Smooth muscle cell of the coronary artery (primary cell): ENCODE data around the gene NLRP8. TPM values are rescaled to one million over a fixed set of nuclear protein-coding genes. Genes with fewer than 3 reads are reported as not detected.

Source experiments
- total RNA-seq: library from RNA; depleted of rRNA; stranded (reverse); fragments of >200 nt; gene quantifications from 2 replicates; pipeline ENCODE4 v1.2.3, GENCODE V29; 2014; ENCODE audit warnings: low replicate concordance

NLRP8 gene
- not detected in 2 replicates for total RNA-seq

DNA sequence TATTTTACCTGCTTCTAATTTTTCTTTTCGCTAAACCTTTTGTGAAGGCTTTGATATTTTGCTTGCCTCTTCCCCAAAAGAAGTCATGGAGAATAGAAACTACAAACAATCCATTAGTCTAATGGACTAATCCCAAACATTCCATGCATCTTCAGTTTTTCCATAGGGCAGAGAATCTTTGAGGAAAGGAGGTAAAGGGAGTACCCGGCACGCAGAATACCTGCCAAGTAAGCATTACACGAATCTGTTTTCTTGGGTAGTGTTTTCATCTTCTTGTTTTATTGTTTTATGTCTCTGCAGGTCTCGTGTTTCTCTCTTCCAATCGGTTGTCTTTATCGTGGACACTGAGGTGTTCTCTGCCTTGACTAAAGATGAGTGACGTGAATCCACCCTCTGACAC, at the start of gene NLRP8:
TSS of gene NLRP8 (plus strand) at position 301 of the 400 bp plus-strand sequence.

DNA sequence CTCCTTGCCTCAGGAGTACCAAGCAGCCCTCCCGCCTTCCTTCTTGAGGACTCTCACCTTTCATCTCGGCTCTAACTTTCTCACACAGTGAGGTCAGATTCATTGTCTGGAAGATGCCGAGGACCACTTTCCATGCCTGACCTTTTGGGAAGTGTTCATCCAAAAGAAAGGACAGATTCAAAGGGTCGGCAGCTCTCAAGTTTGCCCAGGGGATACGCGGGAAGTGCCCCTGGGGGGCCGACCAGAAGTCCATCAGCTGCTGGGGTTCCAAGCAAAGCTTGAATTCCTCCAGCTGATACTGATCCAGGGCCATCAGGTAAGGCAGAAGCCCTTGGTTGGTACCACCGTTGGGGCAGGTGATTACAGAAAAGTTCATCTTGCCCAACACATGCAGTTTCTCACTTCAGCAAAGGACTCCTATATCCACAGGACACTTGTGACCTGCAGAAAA, 15.7 kb upstream of the NLRP8 start, which contains the start of gene NLRP13:
TSS of gene NLRP13 (minus strand) at position 401 of the 451 bp plus-strand sequence. CDS start at position 376, 25 bp downstream.

DNA sequence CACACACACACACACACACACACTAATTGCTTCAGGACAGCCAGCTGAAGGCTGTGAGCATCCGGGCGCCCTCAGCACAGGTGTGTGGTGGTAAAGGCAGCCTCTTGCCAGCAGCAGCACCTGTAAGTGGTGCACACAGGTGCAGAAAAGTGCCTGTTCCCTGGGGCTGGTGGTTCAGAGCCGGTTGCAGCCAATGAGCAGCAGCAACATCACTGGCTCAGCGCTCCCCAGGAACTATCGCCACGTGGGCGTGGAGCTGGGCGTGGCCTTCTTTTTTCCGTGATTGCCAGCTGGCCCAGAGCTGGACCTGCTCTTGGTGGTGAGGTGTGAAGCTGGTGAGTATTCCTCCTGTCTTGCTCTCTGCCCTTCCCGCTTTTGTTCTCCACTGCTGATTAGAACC, 38.9 kb downstream of the NLRP8 start, which contains the start of gene NLRP5:
TSS of gene NLRP5 (plus strand) at position 289 of the 400 bp plus-strand sequence.

Other genes starting within 250 kb of the NLRP8 start
- gene NLRP9, start 209.4 kb upstream of the NLRP8 start, total RNA-seq = not detected in 2 replicates
- 0.08 TPM in 1 of 2 replicates, not detected in the other for gene RFPL4A, start 188.7 kb upstream of the NLRP8 start, total RNA-seq
- not detected in 2 replicates for gene RFPL4AL1, start 178.7 kb upstream of the NLRP8 start, total RNA-seq
- not detected in 2 replicates for gene NLRP11, start 115.8 kb upstream of the NLRP8 start, total RNA-seq
- not detected in 2 replicates for gene NLRP4, start 111.3 kb upstream of the NLRP8 start, total RNA-seq
- gene NLRP13, start 15.5 kb upstream of the NLRP8 start, total RNA-seq = not detected in 2 replicates
- not detected in 2 replicates for gene NLRP5, start 38.9 kb downstream of the NLRP8 start, total RNA-seq
- 6.0 and 27.2 TPM in 2 replicates for gene ZNF787, start 173.5 kb downstream of the NLRP8 start, total RNA-seq
- gene ZNF444, start 193.5 kb downstream of the NLRP8 start, total RNA-seq = 4.1 and 10.8 TPM in 2 replicates
- not detected in 2 replicates for gene GALP, start 228.2 kb downstream of the NLRP8 start, total RNA-seq
- gene ZSCAN5B, start 250.0 kb downstream of the NLRP8 start, total RNA-seq = not detected in 2 replicates